ENCODE data around the gene DYRK1B.

Gene DYRK1B

GRCh38 chr19:39845584-39845932 is 11.6 kb upstream of the DYRK1B start:
- peaks cover 51% of the 10 kb centered on the region for H3K36me3 Mint-ChIP-seq (ENCODE audit: low read depth)
- H3K4me3 Mint-ChIP-seq = peak overlapping the region; percentile 97
- peaks cover 47% of the 10 kb centered on the region for H3K4me1 Mint-ChIP-seq (ENCODE audit: low read depth)

DNA sequence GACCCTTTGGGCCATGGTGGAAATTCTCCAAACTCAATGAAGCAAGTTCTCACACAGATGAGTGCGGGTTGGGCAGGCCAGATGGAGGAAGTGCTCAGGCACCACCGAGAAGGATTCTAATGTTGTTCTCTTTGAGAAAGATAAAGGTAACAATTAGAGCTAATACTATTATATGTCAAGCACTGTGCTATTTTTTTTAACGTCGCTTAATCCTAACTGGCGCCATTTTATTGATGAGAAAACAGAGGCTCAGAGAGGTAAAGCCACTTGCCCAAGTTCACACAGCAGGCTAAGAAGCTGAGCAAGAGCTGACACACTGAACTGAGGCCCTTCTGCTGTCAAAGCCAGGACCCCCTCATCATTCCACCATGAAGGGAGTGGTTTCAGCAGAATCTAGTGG is 11.2 kb upstream of the DYRK1B start:
- Mint-ChIP-seq H3K36me3 (ENCODE audit: low read depth) (peaks cover 54% of the 10 kb centered on the region), H3K4me1 (ENCODE audit: low read depth) (peaks cover 47% of the 10 kb centered on the region), H3K27me3 (no peaks in the 10 kb centered on the region), H3K27ac (peak overlapping the region; percentile 98), H3K4me3 (peak overlapping the region; percentile 97), H3K9me3 (no peaks in the 10 kb centered on the region)
- DNase-seq = no peak

More at GRCh38 chr19:39845584-39845932, 11.6 kb upstream of the DYRK1B start:
- no peak for DNase-seq
- peak overlapping the region; percentile 98 for H3K27ac Mint-ChIP-seq
- no peaks in the 10 kb centered on the region for H3K27me3 Mint-ChIP-seq
- no peaks in the 10 kb centered on the region for H3K9me3 Mint-ChIP-seq

DNA sequence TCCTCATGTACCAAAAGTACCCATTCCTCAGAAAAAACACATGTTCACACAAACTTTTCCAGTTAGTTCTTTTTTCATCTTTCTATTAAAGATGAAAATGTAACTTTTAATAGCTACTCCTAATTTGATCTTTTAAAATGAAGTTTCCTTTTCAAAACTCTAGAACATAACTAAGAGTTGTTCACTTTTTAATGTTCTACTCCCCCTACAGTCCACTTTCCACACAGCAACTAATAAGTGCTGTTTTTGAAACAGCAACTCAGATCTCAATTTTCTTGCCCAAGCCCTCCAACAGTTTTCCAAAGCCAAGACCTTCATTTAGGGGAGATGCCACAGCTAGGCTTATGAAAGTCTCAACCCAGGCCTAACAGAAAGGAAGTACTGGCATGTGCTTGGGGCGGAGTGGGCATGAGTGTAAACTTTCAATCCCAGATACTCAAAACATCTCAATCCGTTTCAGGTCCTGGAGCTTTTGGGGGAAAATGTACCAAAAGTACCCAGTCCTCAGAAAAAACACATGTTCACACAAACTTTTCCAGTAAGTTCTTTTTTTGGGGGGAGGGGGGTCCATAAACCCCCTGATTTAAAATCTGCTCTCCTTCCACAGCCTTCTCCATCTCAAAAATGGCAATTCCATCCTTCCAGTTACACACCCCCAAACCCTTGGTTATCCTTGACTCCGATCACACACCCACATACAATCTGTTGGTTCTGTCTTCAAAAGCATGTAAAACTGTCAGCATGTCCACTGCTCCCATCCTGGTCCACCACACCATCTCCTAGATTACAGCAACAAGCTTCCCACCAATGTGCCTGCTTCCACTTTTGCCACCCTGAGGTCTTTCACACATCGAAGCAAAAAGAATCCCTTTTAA is 10.2 kb upstream of the DYRK1B start:
- peak overlapping the region; percentile 97 for H3K4me3 Mint-ChIP-seq
- DNase-seq = no peak
- H3K27ac Mint-ChIP-seq = peak overlapping the region; percentile 98
- H3K9me3 Mint-ChIP-seq = no peaks in the 10 kb centered on the region
- H3K4me1 Mint-ChIP-seq (ENCODE audit: low read depth) = peaks cover 47% of the 10 kb centered on the region
- H3K36me3 Mint-ChIP-seq (ENCODE audit: low read depth) = peaks cover 65% of the 10 kb centered on the region
- no peaks in the 10 kb centered on the region for H3K27me3 Mint-ChIP-seq

- Mint-ChIP-seq H3K27ac (peak overlapping the region; percentile 72), H3K4me3 (peak overlapping the region; percentile 97), H3K36me3 (ENCODE audit: low read depth) (peaks cover 78% of the 10 kb centered on the region), H3K4me1 (ENCODE audit: low read depth) (peaks cover 48% of the 10 kb centered on the region), H3K27me3 (no peaks in the 10 kb centered on the region), H3K9me3 (no peaks in the 10 kb centered on the region)
- no peak for DNase-seq
Measured at GRCh38 chr19:39842693-39843435, 8.9 kb upstream of the DYRK1B start.

- no peaks in the 10 kb centered on the region for H3K27me3 Mint-ChIP-seq
- no peak overlapping the region for H3K27ac Mint-ChIP-seq
- no peak overlapping the region for H3K4me3 Mint-ChIP-seq
- peaks cover 39% of the 10 kb centered on the region for H3K4me1 Mint-ChIP-seq (ENCODE audit: low read depth)
- H3K9me3 Mint-ChIP-seq = no peaks in the 10 kb centered on the region
- peaks cover 95% of the 10 kb centered on the region for H3K36me3 Mint-ChIP-seq (ENCODE audit: low read depth)
- no peak for DNase-seq
Measured at GRCh38 chr19:39841041-39841440, 7.1 kb upstream of the DYRK1B start.

GRCh38 chr19:39840492-39840891 is 6.5 kb upstream of the DYRK1B start:
- no peaks in the 10 kb centered on the region for H3K27me3 Mint-ChIP-seq
- no peak overlapping the region for H3K4me3 Mint-ChIP-seq
- peak overlapping the region; percentile 49 for H3K27ac Mint-ChIP-seq
- H3K36me3 Mint-ChIP-seq (ENCODE audit: low read depth) = peaks cover 95% of the 10 kb centered on the region
- DNase-seq = no peak
- H3K4me1 Mint-ChIP-seq (ENCODE audit: low read depth) = peaks cover 39% of the 10 kb centered on the region
- no peaks in the 10 kb centered on the region for H3K9me3 Mint-ChIP-seq

DNA sequence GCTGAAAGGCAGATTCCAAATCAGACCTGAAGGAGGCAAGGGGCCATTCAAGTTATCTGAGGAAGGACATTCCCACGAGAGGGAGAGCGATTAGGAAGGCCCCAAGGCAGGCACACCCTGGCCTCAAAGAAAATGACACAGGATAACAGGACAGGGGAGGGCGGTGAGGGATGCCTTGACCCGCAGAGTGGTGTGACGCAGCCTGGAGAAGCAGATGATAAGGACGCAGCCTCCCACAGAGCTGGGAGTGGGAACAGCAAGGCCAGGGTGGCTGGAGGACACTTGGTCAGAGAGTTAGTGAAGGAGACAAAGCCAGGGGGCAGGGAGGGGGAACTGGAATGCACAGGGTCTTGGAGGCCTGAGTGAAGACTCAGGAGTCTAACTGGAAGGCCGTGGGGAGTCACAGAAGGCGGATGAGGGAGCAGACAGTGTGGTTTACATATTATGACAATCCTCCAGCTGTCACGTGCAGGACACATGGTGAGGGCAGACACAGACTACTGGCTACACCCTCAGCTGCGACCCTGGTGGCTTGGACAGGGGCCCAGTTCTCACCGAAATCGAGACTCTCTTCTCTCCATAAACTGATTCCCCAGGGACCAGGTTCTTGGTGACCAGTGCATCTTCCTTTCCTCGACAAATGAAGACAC is 5.8 kb upstream of the DYRK1B start:
- Mint-ChIP-seq H3K36me3 (ENCODE audit: low read depth) (peaks cover 93% of the 10 kb centered on the region), H3K27ac (peak overlapping the region; percentile 49), H3K4me3 (no peak overlapping the region), H3K4me1 (ENCODE audit: low read depth) (peaks cover 38% of the 10 kb centered on the region), H3K9me3 (no peaks in the 10 kb centered on the region), H3K27me3 (no peaks in the 10 kb centered on the region)
- DNase-seq = no peak

GRCh38 chr19:39838569-39838968 is 4.6 kb upstream of the DYRK1B start:
- H3K27ac Mint-ChIP-seq = peak overlapping the region; percentile 44
- DNase-seq = no peak
- no peaks in the 10 kb centered on the region for H3K9me3 Mint-ChIP-seq
- H3K4me3 Mint-ChIP-seq = no peak overlapping the region
- H3K27me3 Mint-ChIP-seq = no peaks in the 10 kb centered on the region
- peaks cover 36% of the 10 kb centered on the region for H3K4me1 Mint-ChIP-seq (ENCODE audit: low read depth)
- peaks cover 92% of the 10 kb centered on the region for H3K36me3 Mint-ChIP-seq (ENCODE audit: low read depth)

- H3K9me3 Mint-ChIP-seq = no peaks in the 10 kb centered on the region
- H3K4me3 Mint-ChIP-seq = no peak overlapping the region
- peak overlapping the region; percentile 22 for H3K27ac Mint-ChIP-seq
- H3K36me3 Mint-ChIP-seq (ENCODE audit: low read depth) = peaks cover 90% of the 10 kb centered on the region
- DNase-seq = no peak
- no peaks in the 10 kb centered on the region for H3K27me3 Mint-ChIP-seq
- peaks cover 32% of the 10 kb centered on the region for H3K4me1 Mint-ChIP-seq (ENCODE audit: low read depth)
Measured at GRCh38 chr19:39837978-39838377, 4.0 kb upstream of the DYRK1B start.

GRCh38 chr19:39834287-39834841 is 402 bp upstream of the DYRK1B start:
- Mint-ChIP-seq H3K27me3 (no peaks in the 10 kb centered on the region), H3K27ac (peak overlapping the region; percentile 92), H3K4me1 (ENCODE audit: low read depth) (peaks cover 25% of the 10 kb centered on the region), H3K9me3 (no peaks in the 10 kb centered on the region), H3K36me3 (ENCODE audit: low read depth) (peaks cover 90% of the 10 kb centered on the region), H3K4me3 (peak overlapping the region; percentile 77)
- DNase-seq = no peak

DNA sequence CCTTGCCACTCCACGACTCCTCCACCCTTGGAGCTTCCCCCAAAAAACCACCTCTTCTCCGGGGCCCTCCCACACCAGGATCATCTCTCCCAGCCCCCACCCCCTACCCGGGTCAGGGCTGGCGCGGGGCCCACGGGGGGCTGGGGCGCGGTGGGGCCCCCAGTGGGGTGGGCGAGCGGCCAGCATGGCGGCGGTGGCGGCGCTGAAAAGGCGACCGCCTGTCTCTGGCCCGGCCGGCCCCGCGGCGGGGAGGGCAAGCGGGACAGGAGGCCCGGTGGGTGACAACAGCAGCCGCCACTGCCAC is 850 bp downstream of the DYRK1B start:
- Mint-ChIP-seq H3K27me3 (no peaks in the 10 kb centered on the region), H3K36me3 (ENCODE audit: low read depth) (peaks cover 90% of the 10 kb centered on the region), H3K9me3 (no peaks in the 10 kb centered on the region), H3K4me3 (peak overlapping the region; percentile 77), H3K4me1 (ENCODE audit: low read depth) (peaks cover 31% of the 10 kb centered on the region), H3K27ac (peak overlapping the region; percentile 91)
- DNase-seq = no peak

- peaks cover 31% of the 10 kb centered on the region for H3K4me1 Mint-ChIP-seq (ENCODE audit: low read depth)
- peaks cover 90% of the 10 kb centered on the region for H3K36me3 Mint-ChIP-seq (ENCODE audit: low read depth)
- DNase-seq = no peak
- H3K9me3 Mint-ChIP-seq = no peaks in the 10 kb centered on the region
- H3K4me3 Mint-ChIP-seq = peak overlapping the region; percentile 59
- no peaks in the 10 kb centered on the region for H3K27me3 Mint-ChIP-seq
- peak overlapping the region; percentile 91 for H3K27ac Mint-ChIP-seq
Measured at GRCh38 chr19:39832341-39833083, 1.4 kb downstream of the DYRK1B start.

DNA sequence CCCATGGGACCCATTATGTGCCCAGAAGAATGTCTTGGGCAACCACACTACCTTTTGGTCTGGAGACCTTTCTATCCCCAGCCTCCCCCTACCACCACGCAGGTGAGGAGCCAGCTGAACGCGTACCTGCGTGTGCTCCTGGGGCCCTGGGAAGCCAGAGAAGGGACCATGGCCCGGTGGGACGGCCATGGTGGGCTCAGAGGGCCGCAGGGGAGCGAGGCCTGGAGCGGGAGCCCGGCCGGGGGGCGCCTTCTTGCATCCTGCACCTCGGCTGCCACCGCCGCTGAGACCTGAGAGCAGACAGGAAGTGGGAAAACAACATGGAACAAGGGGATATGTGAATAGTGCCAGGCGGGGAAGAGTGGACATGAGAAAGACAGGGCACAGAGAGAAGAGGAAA is 2.3 kb downstream of the DYRK1B start:
- Mint-ChIP-seq H3K4me3 (no peak overlapping the region), H3K9me3 (no peaks in the 10 kb centered on the region), H3K4me1 (ENCODE audit: low read depth) (peaks cover 31% of the 10 kb centered on the region), H3K36me3 (ENCODE audit: low read depth) (peaks cover 89% of the 10 kb centered on the region), H3K27ac (peak overlapping the region; percentile 91), H3K27me3 (no peaks in the 10 kb centered on the region)
- DNase-seq = no peak

- Mint-ChIP-seq H3K9me3 (no peaks in the 10 kb centered on the region), H3K4me3 (no peak overlapping the region), H3K4me1 (ENCODE audit: low read depth) (peaks cover 31% of the 10 kb centered on the region), H3K27me3 (no peaks in the 10 kb centered on the region), H3K36me3 (ENCODE audit: low read depth) (peaks cover 80% of the 10 kb centered on the region), H3K27ac (peak overlapping the region; percentile 47)
- DNase-seq = no peak
Measured at GRCh38 chr19:39830847-39831246, 3.1 kb downstream of the DYRK1B start.
